Measurements from ENCODE around the gene SYNGR3.

DNA sequence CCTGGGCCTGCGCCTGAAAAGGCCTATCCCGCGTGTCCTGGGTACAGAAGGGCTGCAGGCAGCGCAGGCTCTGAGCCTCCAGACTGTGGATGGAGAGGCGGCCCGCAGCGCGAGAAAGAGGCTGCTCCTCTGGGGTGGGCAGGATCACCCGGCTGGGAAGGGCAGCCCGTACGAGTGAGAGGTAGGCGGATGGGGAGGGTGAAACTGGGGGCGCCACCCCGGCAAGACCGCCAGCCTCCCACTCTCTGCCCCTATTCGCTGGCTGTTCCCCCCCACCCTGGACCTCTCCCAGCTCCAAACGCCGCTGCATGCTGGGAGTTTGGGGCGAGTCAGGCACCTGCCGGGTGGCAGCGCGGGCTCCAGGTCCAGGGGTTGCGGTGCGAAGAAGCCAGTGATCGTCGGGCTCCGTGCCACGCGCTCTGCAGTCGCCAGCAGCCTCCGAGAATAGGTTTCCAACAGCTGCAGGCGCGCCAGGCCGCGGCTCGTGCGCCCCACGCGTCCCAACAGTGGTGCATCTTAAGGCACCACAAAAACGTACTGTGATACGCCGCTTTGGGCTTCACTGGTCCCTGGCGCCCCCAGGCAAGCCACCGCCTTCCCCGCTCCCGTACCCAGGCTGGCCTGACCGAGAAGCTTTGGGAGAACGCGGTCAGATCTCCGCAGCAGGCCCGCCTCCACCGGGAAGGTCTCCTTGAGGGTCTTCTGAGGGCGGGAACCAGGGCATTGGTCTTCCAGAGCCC lies 9.6 kb upstream of the SYNGR3 start:
- no peak for TF ChIP-seq SIN3A (IDR thresholded peaks at IDR 0.05; ENCODE audit: borderline replicate concordance, insufficient read depth, low read depth, low read length)
- no peak for TF ChIP-seq CTCF (IDR thresholded peaks at IDR 0.05)
- TF ChIP-seq POLR2AphosphoS5 (IDR thresholded peaks at IDR 0.05; ENCODE audit: low read depth, low read length): no peak
- TF ChIP-seq, protein P1, sequence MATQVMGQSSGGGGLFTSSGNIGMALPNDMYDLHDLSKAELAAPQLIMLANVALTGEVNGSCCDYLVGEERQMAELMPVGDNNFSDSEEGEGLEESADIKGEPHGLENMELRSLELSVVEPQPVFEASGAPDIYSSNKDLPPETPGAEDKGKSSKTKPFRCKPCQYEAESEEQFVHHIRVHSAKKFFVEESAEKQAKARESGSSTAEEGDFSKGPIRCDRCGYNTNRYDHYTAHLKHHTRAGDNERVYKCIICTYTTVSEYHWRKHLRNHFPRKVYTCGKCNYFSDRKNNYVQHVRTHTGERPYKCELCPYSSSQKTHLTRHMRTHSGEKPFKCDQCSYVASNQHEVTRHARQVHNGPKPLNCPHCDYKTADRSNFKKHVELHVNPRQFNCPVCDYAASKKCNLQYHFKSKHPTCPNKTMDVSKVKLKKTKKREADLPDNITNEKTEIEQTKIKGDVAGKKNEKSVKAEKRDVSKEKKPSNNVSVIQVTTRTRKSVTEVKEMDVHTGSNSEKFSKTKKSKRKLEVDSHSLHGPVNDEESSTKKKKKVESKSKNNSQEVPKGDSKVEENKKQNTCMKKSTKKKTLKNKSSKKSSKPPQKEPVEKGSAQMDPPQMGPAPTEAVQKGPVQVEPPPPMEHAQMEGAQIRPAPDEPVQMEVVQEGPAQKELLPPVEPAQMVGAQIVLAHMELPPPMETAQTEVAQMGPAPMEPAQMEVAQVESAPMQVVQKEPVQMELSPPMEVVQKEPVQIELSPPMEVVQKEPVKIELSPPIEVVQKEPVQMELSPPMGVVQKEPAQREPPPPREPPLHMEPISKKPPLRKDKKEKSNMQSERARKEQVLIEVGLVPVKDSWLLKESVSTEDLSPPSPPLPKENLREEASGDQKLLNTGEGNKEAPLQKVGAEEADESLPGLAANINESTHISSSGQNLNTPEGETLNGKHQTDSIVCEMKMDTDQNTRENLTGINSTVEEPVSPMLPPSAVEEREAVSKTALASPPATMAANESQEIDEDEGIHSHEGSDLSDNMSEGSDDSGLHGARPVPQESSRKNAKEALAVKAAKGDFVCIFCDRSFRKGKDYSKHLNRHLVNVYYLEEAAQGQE (IDR thresholded peaks at IDR 0.05; ENCODE audit: insufficient read depth in 1 of 2, low read depth in 2 of 2, low read length in 1 of 2): no peak
- no peak for TF ChIP-seq TCF7L2 (IDR thresholded peaks at IDR 0.05; ENCODE audit: low read depth, low read length)
